PC-3 (cell line): Measurements from ENCODE around the gene INSM2. TPM values are rescaled to one million over a fixed set of nuclear protein-coding genes. Genes with fewer than 3 reads are reported as not detected.

ENCODE experiments used
- ATAC-seq: fragments of 200-7000 bp; cut with Tn5 transposase; 2 replicates; pipeline ENCODE4 v1.9.1; 2020; ENCODE audit warnings: mild to moderate bottlenecking, moderate library complexity
- BruUV-seq: library from RNA; stranded (reverse); fragments of 400-500 nt; replicated peaks from 2 replicates; lab custom pipeline; 2021; lab: Mats Ljungman, UMichigan
- CTCF ChIA-PET: fragments of 300-600 bp; sonication (Branson Sonifier 250); formaldehyde crosslinking; loops from one replicate; lab custom pipeline; 2022; ENCODE audit warnings: antibody characterized with exemption; lab: Charles Lee
- POLR2A ChIA-PET: fragments of 300-600 bp; sonication (Branson Sonifier 250); formaldehyde crosslinking; loops from one replicate; lab custom pipeline; 2022; ENCODE audit warnings: antibody characterized with exemption; ENCODE audit not compliant: unreplicated experiment; lab: Charles Lee
- DNase-seq: peaks from one replicate; pipeline ENCODE4 v3.0.0-alpha.2; 2015
- H2AFZ ChIP-seq: fragments of 300-600 bp; sonication (generic); 2 replicates; pipeline ENCODE4 v1.6.0; 2016; ENCODE audit warnings: antibody characterized with exemption, low read length
- H3F3A ChIP-seq: fragments of 300-600 bp; sonication (generic); one replicate; pipeline ENCODE4 v1.6.0; 2017; ENCODE audit warnings: antibody characterized with exemption, low read length, control low read depth, mild to moderate bottlenecking; ENCODE audit not compliant: unreplicated experiment
- H3K27ac ChIP-seq: fragments of 300-600 bp; sonication (generic); 2 replicates; pipeline ENCODE4 v1.5.1; 2016; ENCODE audit warnings: mild to moderate bottlenecking, low read length
- H3K27me3 ChIP-seq: fragments of 300-600 bp; sonication (generic); 2 replicates; pipeline ENCODE4 v1.6.1; 2016; ENCODE audit warnings: low read length, mixed read lengths
- H3K36me3 ChIP-seq: fragments of 300-600 bp; sonication (generic); 2 replicates; pipeline ENCODE4 v1.6.1; 2016; ENCODE audit warnings: low read depth, mixed run types, low read length, mixed read lengths
- H3K4me1 ChIP-seq: fragments of 300-600 bp; sonication (generic); 2 replicates; pipeline ENCODE4 v1.5.1; 2016; ENCODE audit warnings: low read length; ENCODE audit not compliant: insufficient read depth
- H3K4me2 ChIP-seq: fragments of 300-600 bp; sonication (generic); 2 replicates; pipeline ENCODE4 v1.6.0; 2016; ENCODE audit warnings: low read length
- H3K4me3 ChIP-seq: fragments of 300-600 bp; sonication (generic); 2 replicates; pipeline ENCODE4 v1.5.1; 2016; ENCODE audit warnings: mild to moderate bottlenecking, low read length, mixed read lengths
- H3K79me2 ChIP-seq: fragments of 300-600 bp; sonication (generic); 2 replicates; pipeline ENCODE4 v1.6.1; 2017; ENCODE audit warnings: low read length, mixed read lengths
- H3K9ac ChIP-seq: fragments of 300-600 bp; sonication (generic); 2 replicates; pipeline ENCODE4 v1.6.0; 2016; ENCODE audit warnings: mild to moderate bottlenecking, low read length
- H3K9me2 ChIP-seq: fragments of 300-600 bp; sonication (generic); replicated peaks from 2 replicates; pipeline ENCODE4 v1.6.1; 2016; ENCODE audit warnings: mixed run types, low read length, mixed read lengths
- H3K9me3 ChIP-seq: fragments of 300-600 bp; sonication (generic); 2 replicates; pipeline ENCODE4 v1.6.1; 2016; ENCODE audit warnings: low read length, mixed read lengths
- H4K20me1 ChIP-seq: fragments of 300-600 bp; sonication (generic); 2 replicates; pipeline ENCODE4 v1.6.1; 2016; ENCODE audit warnings: low read length, mixed read lengths
- EZH2 ChIP-seq: fragments of 300-600 bp; sonication (generic); IDR thresholded peaks from one replicate; pipeline ENCODE4 v1.6.1; 2017; ENCODE audit warnings: antibody characterized with exemption, mild to moderate bottlenecking, low read length; ENCODE audit not compliant: unreplicated experiment
- EZH2phosphoT487 ChIP-seq: fragments of 300-600 bp; sonication (generic); IDR thresholded peaks from 2 replicates; pipeline ENCODE4 v1.6.1; 2018; ENCODE audit warnings: mild to moderate bottlenecking, antibody characterized with exemption, low read length, borderline replicate concordance
- intact Hi-C: fragments of 100-400 bp; cut with micrococcal nuclease; formaldehyde crosslinking; loops from 2 replicates; pipeline ENCODE4 v1.9.0; 2023
- total RNA-seq: library from RNA; depleted of rRNA; stranded (reverse); fragments of >200 nt; gene quantifications from 2 replicates; pipeline ENCODE4 v1.2.3, GENCODE V29; 2014
- TF ChIP-seq, protein P1 (sequence below): fragments of 300-600 bp; sonication (generic); conservative IDR thresholded peaks from 2 replicates; pipeline ENCODE4 v1.5.1; 2017; ENCODE audit warnings: antibody characterized with exemption, low read depth, mild to moderate bottlenecking, low read length

The INSM2 gene
- total RNA-seq, 1 experiment from 2014 or later: 0.07 TPM

DNA sequence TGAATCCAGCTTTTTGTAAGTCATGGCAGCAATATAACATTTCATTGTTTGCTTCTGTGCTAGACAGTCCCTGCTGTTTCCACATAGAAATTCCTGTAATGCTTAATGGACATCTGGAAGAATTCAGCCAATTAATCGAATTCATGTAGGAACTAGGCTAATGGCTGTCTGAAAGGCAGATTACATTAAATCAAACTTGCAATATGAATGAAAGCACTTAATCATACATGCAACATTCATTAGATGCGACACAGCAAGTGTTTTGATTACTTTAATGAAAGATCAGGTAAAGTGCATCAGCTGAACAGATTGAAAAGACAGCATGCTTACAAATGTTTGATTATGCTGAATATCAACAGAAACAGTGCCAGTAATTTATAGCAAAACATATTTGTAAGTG lies 24.1 kb upstream of the INSM2 start:
- no TSS peak for BruUV-seq
- H2AFZ ChIP-seq: no peak overlapping the region
- ATAC-seq: no peak
- H3K27me3 ChIP-seq: peaks cover 46% of the 10 kb centered on the region
- POLR2A ChIA-PET: no interaction called here
- H3K9ac ChIP-seq: no peak overlapping the region
- H3K4me1 ChIP-seq: no peaks in the 10 kb centered on the region
- no peaks in the 10 kb centered on the region for H3K9me3 ChIP-seq
- H3K79me2 ChIP-seq: no peaks in the 10 kb centered on the region
- intact Hi-C loops: no loop called here
- H3K27ac ChIP-seq: no peak overlapping the region
- H4K20me1 ChIP-seq: no peaks in the 10 kb centered on the region
- TF ChIP-seq EZH2: no peak
- TF ChIP-seq, protein P1, sequence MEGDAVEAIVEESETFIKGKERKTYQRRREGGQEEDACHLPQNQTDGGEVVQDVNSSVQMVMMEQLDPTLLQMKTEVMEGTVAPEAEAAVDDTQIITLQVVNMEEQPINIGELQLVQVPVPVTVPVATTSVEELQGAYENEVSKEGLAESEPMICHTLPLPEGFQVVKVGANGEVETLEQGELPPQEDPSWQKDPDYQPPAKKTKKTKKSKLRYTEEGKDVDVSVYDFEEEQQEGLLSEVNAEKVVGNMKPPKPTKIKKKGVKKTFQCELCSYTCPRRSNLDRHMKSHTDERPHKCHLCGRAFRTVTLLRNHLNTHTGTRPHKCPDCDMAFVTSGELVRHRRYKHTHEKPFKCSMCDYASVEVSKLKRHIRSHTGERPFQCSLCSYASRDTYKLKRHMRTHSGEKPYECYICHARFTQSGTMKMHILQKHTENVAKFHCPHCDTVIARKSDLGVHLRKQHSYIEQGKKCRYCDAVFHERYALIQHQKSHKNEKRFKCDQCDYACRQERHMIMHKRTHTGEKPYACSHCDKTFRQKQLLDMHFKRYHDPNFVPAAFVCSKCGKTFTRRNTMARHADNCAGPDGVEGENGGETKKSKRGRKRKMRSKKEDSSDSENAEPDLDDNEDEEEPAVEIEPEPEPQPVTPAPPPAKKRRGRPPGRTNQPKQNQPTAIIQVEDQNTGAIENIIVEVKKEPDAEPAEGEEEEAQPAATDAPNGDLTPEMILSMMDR: no peak
- TF ChIP-seq EZH2phosphoT487: no peak
- no peak overlapping the region for H3K4me3 ChIP-seq
- no peaks in the 10 kb centered on the region for H3F3A ChIP-seq
- no peak for DNase-seq
- CTCF ChIA-PET: no interaction called here
- no peak overlapping the region for H3K4me2 ChIP-seq
- H3K36me3 ChIP-seq: no peaks in the 10 kb centered on the region
- H3K9me2 ChIP-seq: no peaks in the 10 kb centered on the region

DNA sequence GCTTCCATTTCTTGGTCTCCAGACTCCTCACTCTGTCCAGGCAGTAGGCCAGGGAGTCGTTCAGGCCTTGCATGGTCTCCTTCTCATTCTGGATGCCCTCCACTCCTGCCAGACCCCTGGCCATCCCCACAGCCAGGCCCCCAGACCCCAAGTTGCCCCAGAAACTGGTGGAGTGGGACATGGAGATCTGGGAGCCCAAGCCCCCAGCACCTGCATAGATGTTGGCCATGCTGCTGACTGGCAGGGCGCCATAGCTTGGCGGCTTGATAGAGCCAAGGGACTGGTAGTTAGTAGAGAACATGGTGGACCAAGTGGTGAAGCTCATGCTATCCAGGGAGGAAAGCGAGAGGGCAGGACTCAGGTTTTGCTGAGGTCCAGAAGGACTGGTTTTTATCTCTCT lies 21.2 kb upstream of the INSM2 start:
- no peak overlapping the region for H3K4me2 ChIP-seq
- H4K20me1 ChIP-seq: no peaks in the 10 kb centered on the region
- peaks cover 26% of the 10 kb centered on the region for H3K27me3 ChIP-seq
- no peak for TF ChIP-seq EZH2
- TF ChIP-seq EZH2phosphoT487: no peak
- TF ChIP-seq, protein P1: no peak
- no peaks in the 10 kb centered on the region for H3K79me2 ChIP-seq
- H3K36me3 ChIP-seq: no peaks in the 10 kb centered on the region
- H3K27ac ChIP-seq: no peak overlapping the region
- no peaks in the 10 kb centered on the region for H3F3A ChIP-seq
- H3K4me3 ChIP-seq: no peak overlapping the region
- intact Hi-C loops: no loop called here
- no peaks in the 10 kb centered on the region for H3K9me2 ChIP-seq
- H2AFZ ChIP-seq: no peak overlapping the region
- no TSS peak for BruUV-seq
- DNase-seq: no peak
- ChIA-PET CTCF (no interaction called here), POLR2A (interaction anchor here (0.6 kb wide), 1 partner anchor 757 kb away, joined by 13 read pairs; no protein-coding TSS in a partner anchor)
- ATAC-seq: no peak
- H3K9me3 ChIP-seq: no peaks in the 10 kb centered on the region
- H3K4me1 ChIP-seq: no peaks in the 10 kb centered on the region
- H3K9ac ChIP-seq: no peak overlapping the region

DNA sequence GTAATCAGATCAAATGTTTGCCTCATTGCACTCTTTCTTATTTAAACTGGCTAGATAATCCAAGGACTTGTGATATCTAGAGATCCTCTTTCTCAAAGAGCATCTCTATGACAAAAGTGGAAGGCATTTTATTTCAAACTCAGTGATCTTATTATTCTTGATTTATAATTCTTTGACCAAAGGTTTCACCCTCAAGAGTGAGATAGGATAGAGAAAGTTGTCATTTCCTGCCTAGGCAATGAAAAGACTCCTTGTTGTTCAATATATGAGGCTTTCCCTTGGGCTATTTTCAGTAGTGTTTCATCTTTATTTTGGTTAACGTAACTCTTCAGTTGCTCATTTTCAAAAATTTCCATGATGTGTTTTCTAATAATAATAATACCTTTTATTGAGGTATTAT lies 18.0 kb upstream of the INSM2 start:
- no peaks in the 10 kb centered on the region for H3K36me3 ChIP-seq
- no peak overlapping the region for H3K4me3 ChIP-seq
- no peaks in the 10 kb centered on the region for H3K9me3 ChIP-seq
- H3K4me2 ChIP-seq: no peak overlapping the region
- BruUV-seq: no TSS peak
- no peaks in the 10 kb centered on the region for H3F3A ChIP-seq
- POLR2A ChIA-PET: no interaction called here
- TF ChIP-seq EZH2 (no peak), EZH2phosphoT487 (no peak)
- TF ChIP-seq, protein P1: no peak
- ATAC-seq: no peak
- no peaks in the 10 kb centered on the region for H3K4me1 ChIP-seq
- H3K9me2 ChIP-seq: no peaks in the 10 kb centered on the region
- CTCF ChIA-PET: no interaction called here
- intact Hi-C loops: no loop called here
- H4K20me1 ChIP-seq: no peaks in the 10 kb centered on the region
- H2AFZ ChIP-seq: no peak overlapping the region
- H3K27me3 ChIP-seq: peaks cover 12% of the 10 kb centered on the region; the same call in 1 of the 2 replicates
- DNase-seq: no peak
- H3K27ac ChIP-seq: no peak overlapping the region
- no peak overlapping the region for H3K9ac ChIP-seq
- no peaks in the 10 kb centered on the region for H3K79me2 ChIP-seq
